Epidermal melanocyte (primary cell): ENCODE measurements around the gene UPB1.
"Not testable (repeated sequence)": the region's sequence is repeated elsewhere in the genome, so short reads cannot be mapped to it uniquely, and the experiment has no call there.

ENCODE experiments used
- DNase-seq: peaks from one replicate; pipeline ENCODE4 v3.0.0; 2011; ENCODE audit warnings: low spot score; ENCODE audit not compliant: insufficient read length

The UPB1 gene

GRCh38 chr22:24529898-24530297, 34.8 kb downstream of the UPB1 start:
- no peak for DNase-seq

GRCh38 chr22:24530968-24531367, 35.8 kb downstream of the UPB1 start:
- not testable (repeated sequence) for DNase-seq

GRCh38 chr22:24532075-24532474, 36.9 kb downstream of the UPB1 start:
- DNase-seq, result no peak

GRCh38 chr22:24535348-24535747, 40.2 kb downstream of the UPB1 start:
- DNase-seq, result no peak

DNA sequence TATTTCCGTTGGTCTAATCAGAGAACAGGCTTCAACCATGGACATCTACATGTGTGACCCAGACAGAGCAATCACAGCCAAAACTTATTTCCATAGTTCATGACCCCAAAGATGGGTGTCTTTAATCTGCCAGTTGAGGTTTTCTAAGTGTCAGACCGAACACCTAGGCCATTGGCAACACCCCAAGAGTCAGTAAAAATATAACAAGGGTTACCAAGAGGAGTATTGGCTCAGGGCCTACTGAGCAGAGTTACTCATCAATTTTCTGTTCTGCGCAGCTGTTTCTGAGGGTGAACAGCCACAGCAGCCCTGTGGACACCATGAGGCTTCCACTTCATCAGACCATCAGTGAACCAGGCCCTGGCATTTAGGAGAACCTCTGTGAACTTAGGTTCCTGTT, 41.0 kb downstream of the UPB1 start:
- no peak for DNase-seq

- no peak for DNase-seq
These were observed 45.3 kb downstream of the UPB1 start for GRCh38 chr22:24540470-24540869.

GRCh38 chr22:24541681-24542515, 46.8 kb downstream of the UPB1 start:
- DNase-seq, result no peak

DNA sequence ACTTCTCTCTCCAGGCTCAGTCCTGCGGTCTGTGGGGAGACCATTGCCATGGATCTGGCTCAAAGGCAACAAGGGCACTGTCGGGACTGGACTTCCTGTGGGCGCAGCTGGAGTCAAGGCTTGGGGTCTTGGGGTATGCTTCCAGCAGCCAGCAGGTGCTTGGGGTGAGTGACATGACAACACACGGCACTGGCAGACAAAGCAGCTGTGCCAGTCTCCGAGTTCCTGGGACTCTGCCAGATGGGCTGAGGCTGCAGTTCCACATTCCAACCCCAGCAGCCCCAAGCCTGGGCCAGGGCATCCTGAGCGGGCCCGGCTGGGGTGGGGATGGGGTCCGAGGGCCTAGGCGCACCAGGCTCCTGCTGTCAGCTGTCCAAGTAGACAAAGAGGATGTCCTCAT, 47.5 kb downstream of the UPB1 start:
- no peak for DNase-seq

GRCh38 chr22:24543185-24543601, 48.1 kb downstream of the UPB1 start:
- DNase-seq, result no peak

DNA sequence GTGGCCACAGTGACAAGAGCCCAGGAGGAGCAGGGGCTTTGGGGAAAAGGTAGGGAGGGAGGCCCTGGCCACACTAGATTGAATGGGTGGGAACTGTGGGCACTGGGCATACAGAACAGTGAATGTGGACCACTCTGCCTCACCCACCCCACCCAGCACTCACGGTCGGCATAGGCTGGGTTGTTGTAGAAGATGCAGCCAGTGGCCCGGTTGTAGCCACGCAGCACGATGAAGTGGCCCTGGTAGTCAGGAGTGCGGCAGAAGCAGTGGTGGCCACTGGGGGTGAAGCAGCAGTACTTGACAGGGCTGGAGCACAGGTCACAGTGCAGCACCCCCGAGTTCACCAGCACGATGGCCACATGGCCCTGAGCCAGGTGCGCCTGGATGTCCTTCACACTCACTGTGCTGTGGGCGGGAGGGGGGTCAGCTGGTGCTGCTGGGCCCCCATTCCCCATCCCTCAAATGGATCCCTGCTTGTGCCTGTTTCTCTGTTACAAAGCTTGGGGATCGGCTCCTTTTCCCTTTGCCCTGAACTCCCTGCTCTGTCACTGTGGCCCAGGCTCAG, 48.6 kb downstream of the UPB1 start:
- no peak for DNase-seq

- no peak for DNase-seq
These were observed 53.7 kb downstream of the UPB1 start for GRCh38 chr22:24548812-24549211.

DNA sequence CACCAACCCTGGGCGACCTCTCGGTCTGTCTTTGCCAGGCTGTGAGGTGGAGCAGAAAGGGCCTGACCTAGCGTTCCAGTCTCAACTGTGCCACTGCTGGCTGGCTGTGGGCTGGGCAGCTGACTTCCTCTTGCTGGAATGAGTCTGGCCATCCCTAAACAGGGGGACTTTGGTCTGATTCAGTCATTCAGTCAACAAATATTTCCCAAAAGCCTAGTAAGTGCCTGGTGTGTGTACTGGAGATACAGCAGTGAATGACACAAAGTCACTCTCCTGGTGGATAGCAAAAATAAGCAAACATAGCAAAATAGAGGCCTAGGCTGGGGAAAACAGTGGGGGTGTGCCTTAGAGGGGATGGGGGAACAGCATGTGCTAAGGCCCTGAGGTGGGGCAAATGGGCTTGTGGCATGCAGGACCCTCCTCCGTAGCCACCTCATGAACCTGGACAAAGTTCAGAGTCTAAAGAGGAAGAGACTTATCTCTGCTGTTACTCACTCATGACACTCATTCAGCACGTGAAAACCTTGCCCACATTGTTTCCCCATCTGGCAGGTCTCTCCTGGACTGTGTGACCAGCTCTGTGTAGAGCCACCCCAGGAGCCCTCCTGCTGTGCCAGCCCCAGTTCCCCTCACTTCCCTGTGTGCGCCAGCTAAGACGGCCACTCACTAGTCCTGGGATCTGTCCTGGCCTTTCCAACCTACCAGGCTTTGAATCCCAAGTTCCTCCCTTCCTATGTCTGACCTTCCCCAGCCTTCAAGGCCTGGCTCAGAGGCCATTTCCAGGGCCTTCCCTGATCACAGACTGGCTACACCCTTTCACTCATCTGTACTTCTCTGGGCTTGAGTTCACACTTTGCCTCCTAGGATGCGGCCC, 55.1 kb downstream of the UPB1 start:
- no peak for DNase-seq

DNA sequence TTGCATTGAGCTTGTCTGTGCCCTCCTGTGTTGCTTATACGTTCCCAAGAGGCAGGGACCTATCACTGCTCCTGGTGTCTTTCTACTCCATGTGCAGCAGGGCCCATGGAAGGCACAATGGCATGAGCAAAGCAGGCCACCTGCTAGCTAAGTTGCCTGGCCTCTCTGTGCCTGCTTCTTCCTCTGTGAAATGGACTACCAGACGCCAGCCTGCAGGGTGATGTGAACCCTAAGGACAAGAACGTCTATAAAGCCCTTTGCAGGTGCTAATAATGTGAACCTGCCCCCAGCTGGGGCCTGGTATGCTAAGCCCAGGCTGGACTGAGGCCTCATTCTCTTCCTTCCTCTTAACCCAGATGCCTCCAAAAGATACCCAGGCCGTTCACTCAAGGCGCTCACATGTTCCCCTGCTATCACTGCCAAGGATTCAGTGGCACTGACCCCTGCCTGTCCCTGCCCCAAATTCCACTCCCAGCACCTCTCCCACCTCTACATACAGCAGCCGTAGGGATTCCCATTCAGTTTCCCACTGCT, 55.8 kb downstream of the UPB1 start:
- DNase-seq, result no peak

DNA sequence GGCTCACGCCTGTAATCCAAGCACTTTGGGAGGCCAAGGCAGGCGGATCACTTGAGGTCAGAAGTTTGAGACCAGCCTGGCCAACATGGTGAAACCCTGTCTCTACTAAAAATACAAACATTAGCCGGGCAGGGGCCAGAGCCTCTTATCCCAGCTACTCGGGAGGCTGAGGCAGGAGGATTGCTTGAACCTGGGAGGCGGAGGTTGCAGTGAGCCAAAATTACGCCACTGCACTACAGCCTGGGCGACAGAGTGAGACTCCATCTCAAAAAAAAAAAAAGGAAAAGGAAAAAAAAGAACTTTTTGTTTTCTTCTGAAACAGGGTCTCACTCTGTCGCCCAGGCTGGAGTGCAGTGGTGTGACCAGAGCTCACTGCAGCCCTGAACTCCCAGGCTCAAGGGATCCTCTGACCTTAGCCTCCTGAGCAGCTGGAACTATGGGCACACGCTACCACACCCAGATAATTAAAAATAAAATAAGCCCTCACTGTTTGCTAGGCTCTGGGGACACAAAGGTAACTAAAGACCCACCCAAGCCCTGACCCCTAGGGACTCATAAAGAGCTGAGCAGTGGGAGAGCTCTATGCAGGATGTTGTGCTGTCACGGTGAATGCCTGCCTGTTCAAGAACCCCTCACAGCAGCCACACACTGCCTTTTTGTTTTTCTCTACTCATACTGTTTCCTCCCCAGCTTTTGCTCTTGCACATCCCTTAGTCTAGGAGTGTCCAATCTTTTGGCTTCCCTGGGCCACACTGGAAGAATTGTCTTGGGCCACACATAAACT, 57.6 kb downstream of the UPB1 start:
- DNase-seq, result peak; percentile 41

GRCh38 chr22:24553597-24554312, 58.6 kb downstream of the UPB1 start:
- DNase-seq, result no peak

- DNase-seq, result no peak
These were observed 59.4 kb downstream of the UPB1 start, which contains the start of gene GUCD1 for GRCh38 chr22:24554313-24555164. Gene GUCD1, minus strand, starts transcription at chr22:24555138. Its CDS starts 147 bp downstream, at chr22:24554991.

GRCh38 chr22:24555165-24556039, 60.3 kb downstream of the UPB1 start, which contains the start of gene SNRPD3:
Gene SNRPD3, plus strand, starts transcription at chr22:24555999. Its CDS starts 1,676 bp downstream, at chr22:24557675.
- peak; percentile 94 for DNase-seq

- DNase-seq, result no peak
These were observed 64.3 kb downstream of the UPB1 start for GRCh38 chr22:24559471-24559870.
